Measurements from ENCODE around the gene GCLC. TPM values are rescaled to one million over a fixed set of nuclear protein-coding genes. Genes with fewer than 3 reads are reported as not detected.

Gene GCLC
- total and polyA plus RNA-seq, 4 donors = 9.6 to 22.0 (median 15.8) TPM

DNA sequence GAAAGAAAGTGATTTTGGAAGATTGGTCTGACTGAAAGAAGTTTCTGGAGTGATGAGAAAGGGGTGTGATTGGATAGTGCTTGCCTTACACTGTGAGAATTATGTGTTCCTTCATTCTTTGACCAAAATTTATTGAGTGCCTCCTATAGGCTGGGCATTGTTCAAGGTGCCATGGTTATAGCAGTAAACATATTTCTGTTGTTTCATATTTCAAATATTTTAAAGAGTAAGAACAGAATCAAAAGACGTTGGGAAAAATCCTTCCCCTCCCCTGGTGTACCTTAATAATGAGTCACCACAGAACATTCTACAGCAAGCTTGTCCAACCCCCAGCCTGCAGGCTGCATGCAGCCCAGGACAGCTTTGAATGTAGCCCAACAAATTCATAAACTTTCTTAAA lies 78.6 kb downstream of the GCLC start:
- no peak overlapping the region for H3K4me3 ChIP-seq (ENCODE audit: low read length in 2 of 2)
- H3K27ac ChIP-seq (ENCODE audit: low read depth in 1 of 2, low read length in 2 of 2) = no peak overlapping the region
- ATAC-seq (ENCODE audit: low FRiP score) (no peak), DNase-seq (no peak)
- H3K36me3 ChIP-seq (ENCODE audit: control insufficient read depth in 1 of 2, insufficient read depth in 2 of 2, low read length in 1 of 2) = no peaks in the 10 kb centered on the region
- 1 to 3% methylated on average over 1 of the region's 1 CpG for WGBS, 2 donors
- H3K4me1 ChIP-seq (ENCODE audit: control insufficient read depth in 1 of 2, insufficient read depth in 2 of 2, low read length in 2 of 2) = peaks cover 0 to 3% of the 10 kb centered on the region in 2 donors
- no peaks in the 10 kb centered on the region for H3K9me3 ChIP-seq (ENCODE audit: control insufficient read depth, low read length)
- H3K27me3 ChIP-seq (ENCODE audit: control insufficient read depth in 1 of 2, insufficient read depth in 2 of 2, low read length in 1 of 2) = no peaks in the 10 kb centered on the region
- intact Hi-C loops (cut with DNase I) = no loop called here

DNA sequence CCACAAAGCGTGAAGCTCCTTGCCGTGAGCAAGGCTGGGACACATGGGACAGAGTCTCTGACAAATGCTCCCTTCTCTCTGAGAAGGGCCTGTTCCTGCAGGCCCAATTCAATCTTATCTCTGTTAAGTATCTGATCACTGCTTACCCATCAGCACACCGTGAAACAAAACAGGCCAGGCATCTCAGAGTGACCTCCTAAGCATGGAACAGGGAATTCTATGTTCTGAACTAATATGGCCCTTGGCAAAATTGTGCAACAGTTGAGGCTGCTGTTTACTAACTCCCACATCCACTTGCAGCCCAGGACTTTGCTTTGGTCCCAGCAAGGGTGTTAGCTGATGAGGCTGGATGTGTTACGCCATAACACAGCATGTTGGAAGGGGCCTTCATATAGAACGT lies 79.2 kb downstream of the GCLC start:
- Histone ChIP-seq H3K9me3 (ENCODE audit: control insufficient read depth, low read length) (no peaks in the 10 kb centered on the region), H3K27me3 (ENCODE audit: control insufficient read depth in 1 of 2, insufficient read depth in 2 of 2, low read length in 1 of 2) (no peaks in the 10 kb centered on the region), H3K4me1 (ENCODE audit: control insufficient read depth in 1 of 2, insufficient read depth in 2 of 2, low read length in 2 of 2) (peaks cover 0 to 3% of the 10 kb centered on the region in 2 donors), H3K36me3 (ENCODE audit: control insufficient read depth in 1 of 2, insufficient read depth in 2 of 2, low read length in 1 of 2) (no peaks in the 10 kb centered on the region), H3K4me3 (ENCODE audit: low read length in 2 of 2) (no peak overlapping the region), H3K27ac (ENCODE audit: low read depth in 1 of 2, low read length in 2 of 2) (no peak overlapping the region)
- 88 to 91% methylated on average over 5 of the region's 5 CpGs for WGBS, 2 donors
- intact Hi-C loops (cut with DNase I) = no loop called here
- no peak for DNase-seq
- peak; percentile 26 for ATAC-seq (ENCODE audit: low FRiP score)

DNA sequence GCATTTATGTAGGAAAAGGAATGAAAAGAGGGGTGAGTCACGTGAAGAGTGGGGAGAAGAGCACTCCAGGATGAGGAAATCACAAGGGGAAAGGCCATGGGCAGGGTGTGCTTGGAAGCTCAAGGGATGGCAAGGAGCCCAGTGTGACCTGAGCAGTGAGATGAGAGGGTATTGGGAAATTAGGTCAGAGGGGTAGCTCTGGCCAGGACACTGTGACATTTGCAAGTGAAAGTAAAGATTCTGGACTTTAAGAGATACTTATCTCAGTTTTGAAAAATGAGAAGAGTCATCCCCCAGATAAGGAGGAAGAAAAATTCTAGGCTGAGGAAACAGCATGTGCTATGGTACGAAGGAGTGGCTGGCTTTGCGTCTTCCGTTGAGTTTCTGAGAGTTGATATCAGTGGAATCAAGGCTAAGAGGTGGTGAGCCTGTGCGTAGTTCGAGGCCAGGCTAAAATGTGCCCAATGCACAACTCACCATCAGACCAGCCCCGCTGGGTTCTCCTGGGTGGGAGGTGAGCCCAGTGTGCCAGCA lies 79.9 kb downstream of the GCLC start:
- Histone ChIP-seq H3K9me3 (ENCODE audit: control insufficient read depth, low read length) (no peaks in the 10 kb centered on the region), H3K27ac (ENCODE audit: low read depth in 1 of 2, low read length in 2 of 2) (no peak overlapping the region), H3K27me3 (ENCODE audit: control insufficient read depth in 1 of 2, insufficient read depth in 2 of 2, low read length in 1 of 2) (no peaks in the 10 kb centered on the region), H3K4me3 (ENCODE audit: low read length in 2 of 2) (no peak overlapping the region), H3K36me3 (ENCODE audit: control insufficient read depth in 1 of 2, insufficient read depth in 2 of 2, low read length in 1 of 2) (no peaks in the 10 kb centered on the region), H3K4me1 (ENCODE audit: control insufficient read depth in 1 of 2, insufficient read depth in 2 of 2, low read length in 2 of 2) (peaks cover 0 to 3% of the 10 kb centered on the region in 2 donors)
- intact Hi-C loops (cut with DNase I) = no loop called here
- no peak for DNase-seq
- ATAC-seq (ENCODE audit: low FRiP score) = no peak
- WGBS, 2 donors = 95 to 96% methylated on average over 7 of the region's 7 CpGs

DNA sequence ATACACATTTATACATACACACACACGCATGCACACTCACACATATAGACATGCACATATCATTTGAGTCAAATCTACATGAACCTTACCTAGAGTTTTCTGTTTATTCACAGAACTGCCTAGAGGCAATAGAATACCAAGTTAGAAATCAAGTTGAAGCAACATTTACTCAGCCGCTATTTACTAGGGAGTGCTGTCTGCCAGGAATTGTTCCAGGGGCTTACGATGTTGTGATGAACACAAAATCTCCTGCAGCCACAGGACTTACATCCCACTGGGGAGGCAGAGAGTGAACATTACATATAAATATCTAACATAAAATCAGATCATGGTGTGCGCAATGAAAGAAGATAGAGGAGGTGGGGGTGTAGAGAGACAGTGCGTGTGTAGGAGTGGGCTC lies 80.4 kb downstream of the GCLC start:
- H3K4me1 ChIP-seq (ENCODE audit: control insufficient read depth in 1 of 2, insufficient read depth in 2 of 2, low read length in 2 of 2) = peaks cover 0 to 3% of the 10 kb centered on the region in 2 donors
- intact Hi-C loops (cut with DNase I) = no loop called here
- H3K4me3 ChIP-seq (ENCODE audit: low read length in 2 of 2) = no peak overlapping the region
- H3K27me3 ChIP-seq (ENCODE audit: control insufficient read depth in 1 of 2, insufficient read depth in 2 of 2, low read length in 1 of 2) = no peaks in the 10 kb centered on the region
- no peak for DNase-seq
- no peak overlapping the region for H3K27ac ChIP-seq (ENCODE audit: low read depth in 1 of 2, low read length in 2 of 2)
- no peaks in the 10 kb centered on the region for H3K9me3 ChIP-seq (ENCODE audit: control insufficient read depth, low read length)
- H3K36me3 ChIP-seq (ENCODE audit: control insufficient read depth in 1 of 2, insufficient read depth in 2 of 2, low read length in 1 of 2) = no peaks in the 10 kb centered on the region
- 96 to 98% methylated on average over 5 of the region's 5 CpGs for WGBS, 2 donors
- ATAC-seq (ENCODE audit: low FRiP score) = no peak

DNA sequence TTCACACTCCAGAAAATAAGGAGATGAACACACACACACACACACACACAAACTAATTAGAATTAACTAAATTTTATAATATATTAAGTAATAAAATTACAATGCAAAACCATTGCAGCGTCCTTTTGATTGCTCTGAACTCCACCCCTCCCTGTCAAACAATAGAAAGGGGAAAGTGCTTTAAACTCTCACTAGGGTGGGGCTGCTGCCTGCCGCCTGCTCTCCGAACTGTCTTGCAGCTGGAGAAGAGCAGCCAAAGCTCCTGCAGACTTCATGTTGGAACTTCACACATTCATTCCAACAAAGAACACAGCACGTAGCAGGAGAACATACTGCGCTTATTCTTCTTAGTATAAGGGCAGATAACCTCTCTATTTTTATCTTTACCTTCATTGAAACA lies 83.2 kb downstream of the GCLC start:
- Histone ChIP-seq H3K4me3 (ENCODE audit: low read length in 2 of 2) (no peak overlapping the region), H3K27ac (ENCODE audit: low read depth in 1 of 2, low read length in 2 of 2) (no peak overlapping the region), H3K4me1 (ENCODE audit: control insufficient read depth in 1 of 2, insufficient read depth in 2 of 2, low read length in 2 of 2) (peaks cover 0 to 3% of the 10 kb centered on the region in 2 donors), H3K36me3 (ENCODE audit: control insufficient read depth in 1 of 2, insufficient read depth in 2 of 2, low read length in 1 of 2) (no peaks in the 10 kb centered on the region), H3K27me3 (ENCODE audit: control insufficient read depth in 1 of 2, insufficient read depth in 2 of 2, low read length in 1 of 2) (no peaks in the 10 kb centered on the region), H3K9me3 (ENCODE audit: control insufficient read depth, low read length) (no peaks in the 10 kb centered on the region)
- no peak for ATAC-seq (ENCODE audit: low FRiP score)
- intact Hi-C loops (cut with DNase I) = no loop called here
- DNase-seq = no peak
- WGBS, 2 donors = 78 to 81% methylated on average over 5 of the region's 5 CpGs

DNA sequence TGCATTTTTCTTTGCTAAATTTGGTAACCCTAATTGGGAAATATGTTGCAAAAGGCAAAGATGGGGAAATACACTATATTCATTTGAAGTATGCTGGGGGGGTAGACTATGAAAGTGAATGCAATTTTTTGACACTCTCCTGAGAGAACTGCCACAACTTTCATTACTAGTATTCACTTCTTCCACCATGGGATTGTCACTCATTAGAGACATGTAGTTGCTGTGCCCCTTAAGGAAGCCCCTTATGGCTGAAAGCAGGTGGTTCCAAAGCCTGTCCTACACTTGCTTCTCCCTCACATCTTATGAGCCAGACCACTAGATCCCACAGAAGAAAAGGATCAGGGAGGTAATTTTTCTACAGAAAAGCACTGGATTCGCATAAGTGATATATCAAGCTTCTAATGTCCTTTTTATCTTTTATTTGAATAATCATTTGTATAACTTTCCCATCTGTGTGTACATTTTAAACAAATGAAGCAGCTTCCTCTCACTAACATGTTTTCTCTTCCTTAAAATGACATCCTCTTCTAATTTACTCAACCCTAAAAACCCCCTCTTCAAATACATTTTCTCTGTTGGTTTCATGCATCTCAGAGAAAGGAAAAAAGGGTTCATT lies 83.8 kb downstream of the GCLC start:
- DNase-seq (no peak), ATAC-seq (ENCODE audit: low FRiP score) (no peak)
- H3K36me3 ChIP-seq (ENCODE audit: control insufficient read depth in 1 of 2, insufficient read depth in 2 of 2, low read length in 1 of 2) = no peaks in the 10 kb centered on the region
- no peak overlapping the region for H3K27ac ChIP-seq (ENCODE audit: low read depth in 1 of 2, low read length in 2 of 2)
- H3K4me3 ChIP-seq (ENCODE audit: low read length in 2 of 2) = no peak overlapping the region
- intact Hi-C loops (cut with DNase I) = no loop called here
- H3K4me1 ChIP-seq (ENCODE audit: control insufficient read depth in 1 of 2, insufficient read depth in 2 of 2, low read length in 2 of 2) = no peaks in the 10 kb centered on the region
- no peaks in the 10 kb centered on the region for H3K27me3 ChIP-seq (ENCODE audit: control insufficient read depth in 1 of 2, insufficient read depth in 2 of 2, low read length in 1 of 2)
- WGBS, 2 donors = 97 to 98% methylated on average over 1 of the region's 1 CpG
- H3K9me3 ChIP-seq (ENCODE audit: control insufficient read depth, low read length) = no peaks in the 10 kb centered on the region

DNA sequence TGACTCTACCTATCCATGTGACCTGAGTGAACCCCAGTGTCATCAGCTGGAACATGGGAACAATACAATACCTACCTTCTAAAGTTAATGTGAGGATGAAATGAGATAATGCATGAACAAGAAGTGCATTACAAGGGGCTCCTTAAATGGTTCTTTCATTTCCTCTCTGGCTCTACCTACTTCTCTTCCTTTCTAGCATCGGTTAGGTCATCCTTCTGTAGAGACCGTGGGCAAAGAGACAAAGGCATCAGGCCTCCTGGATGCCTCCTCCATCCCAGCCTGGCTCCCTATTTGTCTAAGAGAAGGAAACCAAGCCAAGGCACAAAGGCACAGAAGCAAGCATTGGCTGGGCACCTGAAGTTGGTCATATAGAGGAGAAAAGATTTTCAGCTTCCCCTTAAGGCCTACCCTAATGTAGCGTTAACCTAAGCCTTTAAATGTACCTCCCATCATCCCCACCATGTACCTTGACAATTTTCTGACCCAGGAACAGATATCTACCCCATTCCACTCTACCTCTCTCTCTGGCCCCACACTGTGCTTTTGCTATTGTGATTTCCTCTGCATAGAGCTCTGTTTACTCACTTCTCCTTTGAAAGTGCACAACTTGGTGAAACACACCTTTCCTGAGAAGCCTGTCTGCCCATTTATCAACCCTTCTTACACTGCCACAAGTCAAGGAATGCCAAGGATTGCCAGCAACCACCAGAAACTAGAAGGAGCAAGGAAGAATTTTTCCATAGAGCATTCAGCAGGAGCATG lies 86.6 kb downstream of the GCLC start:
- H3K27me3 ChIP-seq (ENCODE audit: control insufficient read depth in 1 of 2, insufficient read depth in 2 of 2, low read length in 1 of 2) = no peaks in the 10 kb centered on the region
- no peaks in the 10 kb centered on the region for H3K36me3 ChIP-seq (ENCODE audit: control insufficient read depth in 1 of 2, insufficient read depth in 2 of 2, low read length in 1 of 2)
- intact Hi-C loops (cut with DNase I) = no loop called here
- no peaks in the 10 kb centered on the region for H3K4me1 ChIP-seq (ENCODE audit: control insufficient read depth in 1 of 2, insufficient read depth in 2 of 2, low read length in 2 of 2)
- ATAC-seq (ENCODE audit: low FRiP score) (no peak), DNase-seq (no peak)
- H3K27ac ChIP-seq (ENCODE audit: low read depth in 1 of 2, low read length in 2 of 2) = no peak overlapping the region
- no peaks in the 10 kb centered on the region for H3K9me3 ChIP-seq (ENCODE audit: control insufficient read depth, low read length)
- H3K4me3 ChIP-seq (ENCODE audit: low read length in 2 of 2) = no peak overlapping the region
- 90 to 91% methylated on average over 3 of the region's 3 CpGs for WGBS, 2 donors

DNA sequence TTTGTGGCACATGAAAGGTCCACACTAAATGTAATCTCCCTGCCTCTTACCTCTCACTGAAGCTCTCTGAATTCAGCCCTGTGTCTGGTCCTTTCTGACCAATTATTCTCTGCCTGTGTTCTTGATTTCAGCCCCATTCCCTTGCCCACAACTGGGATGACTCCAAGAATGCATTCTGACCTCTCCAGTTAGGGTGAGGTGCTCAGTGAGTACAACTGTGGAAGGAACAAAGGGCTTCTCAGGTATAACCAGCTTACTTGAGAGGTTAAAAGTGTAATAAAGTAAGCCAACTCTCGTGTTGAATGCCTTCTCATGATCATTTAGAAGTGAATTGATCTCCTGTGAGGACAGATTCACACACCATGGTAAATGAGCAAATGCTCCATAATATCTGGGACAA lies 88.1 kb downstream of the GCLC start:
- no peak for DNase-seq
- intact Hi-C loops (cut with DNase I) = no loop called here
- Histone ChIP-seq H3K36me3 (ENCODE audit: control insufficient read depth in 1 of 2, insufficient read depth in 2 of 2, low read length in 1 of 2) (no peaks in the 10 kb centered on the region), H3K27me3 (ENCODE audit: control insufficient read depth in 1 of 2, insufficient read depth in 2 of 2, low read length in 1 of 2) (no peaks in the 10 kb centered on the region), H3K9me3 (ENCODE audit: control insufficient read depth, low read length) (no peaks in the 10 kb centered on the region), H3K4me3 (ENCODE audit: low read length in 2 of 2) (no peak overlapping the region), H3K4me1 (ENCODE audit: control insufficient read depth in 1 of 2, insufficient read depth in 2 of 2, low read length in 2 of 2) (no peaks in the 10 kb centered on the region), H3K27ac (ENCODE audit: low read depth in 1 of 2, low read length in 2 of 2) (no peak overlapping the region)
- WGBS, 2 donors = 74 to 94% methylated on average over 1 of the region's 1 CpG
- ATAC-seq (ENCODE audit: low FRiP score) = no peak

DNA sequence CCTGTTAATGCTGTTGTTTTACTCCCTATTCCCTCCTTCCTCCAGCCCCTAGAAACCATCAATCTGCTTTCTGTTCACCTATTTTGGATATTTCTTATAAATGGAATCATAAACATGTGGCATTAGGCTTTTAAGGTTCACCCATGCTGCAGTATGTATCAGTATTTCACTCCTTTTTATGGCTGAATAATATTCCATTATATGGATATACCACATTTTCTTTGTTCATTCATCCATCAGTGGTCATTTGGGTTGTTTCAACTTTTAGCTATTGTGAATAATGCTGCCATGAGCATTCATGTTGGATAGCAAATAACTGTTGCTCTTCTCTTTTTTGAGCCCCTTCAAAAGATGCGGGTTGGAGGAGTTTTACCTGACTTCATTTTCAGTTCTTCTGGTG lies 89.2 kb downstream of the GCLC start:
- intact Hi-C loops (cut with DNase I) = no loop called here
- Histone ChIP-seq H3K4me3 (ENCODE audit: low read length in 2 of 2) (no peak overlapping the region), H3K4me1 (ENCODE audit: control insufficient read depth in 1 of 2, insufficient read depth in 2 of 2, low read length in 2 of 2) (no peaks in the 10 kb centered on the region), H3K36me3 (ENCODE audit: control insufficient read depth in 1 of 2, insufficient read depth in 2 of 2, low read length in 1 of 2) (no peaks in the 10 kb centered on the region), H3K9me3 (ENCODE audit: control insufficient read depth, low read length) (no peaks in the 10 kb centered on the region), H3K27ac (ENCODE audit: low read depth in 1 of 2, low read length in 2 of 2) (no peak overlapping the region), H3K27me3 (ENCODE audit: control insufficient read depth in 1 of 2, insufficient read depth in 2 of 2, low read length in 1 of 2) (no peaks in the 10 kb centered on the region)
- DNase-seq (no peak), ATAC-seq (ENCODE audit: low FRiP score) (no peak)
- WGBS, 2 donors = 97 to 100% methylated on average over 1 of the region's 1 CpG

Measured in aorta (tissue), 5 donors.